ENCODE data around the gene C1QTNF5. TPM values are rescaled to one million over a fixed set of nuclear protein-coding genes. Genes with fewer than 3 reads are reported as not detected.

Gene C1QTNF5
- total and polyA plus RNA-seq, 2 experiments from 2014 or later, result 4.5 to 27.9 TPM

GRCh38 chr11:119290894-119291497 lies 49.7 kb downstream of the C1QTNF5 start:
- in situ Hi-C loops (cut with MboI), result no loop called here
- 96 to 98% methylated on average over 10 of the region's 10 CpGs for WGBS, 2 experiments (ENCODE audit: low coverage in 1 of 2, low lambda C conversion rate in 2 of 2, missing lambda C conversion rate in 2 of 2)
- no peaks in the 10 kb centered on the region for H3F3A ChIP-seq (ENCODE audit: insufficient read depth)
- no peak overlapping the region for H3K4me2 ChIP-seq (ENCODE audit: unreplicated experiment)
- H3K27me3 ChIP-seq (replicated peaks; ENCODE audit: insufficient read depth), result no peaks in the 10 kb centered on the region
- TF ChIP-seq EZH2phosphoT487 (IDR thresholded peaks at IDR 0.05; ENCODE audit: insufficient read depth, low read depth) (no peak), EZH2 (IDR thresholded peaks at IDR 0.05; ENCODE audit: insufficient read depth, poor library complexity, severe bottlenecking) (no peak)
- H3K9me2 ChIP-seq (ENCODE audit: insufficient read depth), result no peaks in the 10 kb centered on the region
- no peaks in the 10 kb centered on the region for H3K9me3 ChIP-seq (ENCODE audit: low read depth)
- peaks cover 27% of the 10 kb centered on the region for H3K36me3 ChIP-seq (ENCODE audit: low read depth)
- H3K79me2 ChIP-seq (ENCODE audit: insufficient read depth), result no peaks in the 10 kb centered on the region
- H3K4me1 ChIP-seq (ENCODE audit: insufficient read depth), result no peaks in the 10 kb centered on the region
- DNase-seq, result peak; percentile 27
- no peak overlapping the region for H3K27ac ChIP-seq
- no peak overlapping the region for H3K4me3 ChIP-seq
- H3K9ac ChIP-seq, result no peak overlapping the region
- no peak overlapping the region for H2AFZ ChIP-seq
- H4K20me1 ChIP-seq (ENCODE audit: insufficient read depth), result no peaks in the 10 kb centered on the region

Small RNAs within 50 kb of the gene (microRNA-seq; reads per million reads assigned to microRNA genes)
- not detected for gene MIR6756 (ENCODE audit: borderline number of aligned reads)

Small RNAs within 50 kb of the gene (small RNA-seq; reads per million reads assigned to genes)
- gene RF01225 (ENCODE audit: low read depth, low replicate concordance) (not detected), gene RNU6-262P (ENCODE audit: low read depth, low replicate concordance) (not detected)

Other genes starting within 250 kb of the C1QTNF5 start
- gene DPAGT1, start 239.0 kb downstream of the C1QTNF5 start, total RNA-seq (2014; rRNA removed; shearing (Covaris generic)), result 30.0 and 30.9 TPM in 2 replicates
- gene DPAGT1, start 239.0 kb downstream of the C1QTNF5 start, polyA plus RNA-seq (2016; fragmentation: Nextera tagmentation; extraction: Ambion mirVana), result 68.6 and 73.6 TPM in 2 replicates
- gene C2CD2L, start 233.5 kb downstream of the C1QTNF5 start, total RNA-seq (2014; rRNA removed; shearing (Covaris generic)), result 4.1 and 4.7 TPM in 2 replicates
- gene C2CD2L, start 233.5 kb downstream of the C1QTNF5 start, polyA plus RNA-seq (2016; fragmentation: Nextera tagmentation; extraction: Ambion mirVana), result 2.6 and 3.1 TPM in 2 replicates
- gene HINFP, start 219.3 kb downstream of the C1QTNF5 start, total RNA-seq (2014; rRNA removed; shearing (Covaris generic)), result 24.9 and 31.8 TPM in 2 replicates
- 8.3 and 9.1 TPM in 2 replicates for gene HINFP, start 219.3 kb downstream of the C1QTNF5 start, polyA plus RNA-seq (2016; fragmentation: Nextera tagmentation; extraction: Ambion mirVana)
- gene ABCG4, start 191.8 kb downstream of the C1QTNF5 start, total RNA-seq (2014; rRNA removed; shearing (Covaris generic)), result not detected in 2 replicates
- 0.06 and 0.14 TPM in 2 replicates for gene ABCG4, start 191.8 kb downstream of the C1QTNF5 start, polyA plus RNA-seq (2016; fragmentation: Nextera tagmentation; extraction: Ambion mirVana)
- 19.7 and 28.0 TPM in 2 replicates for gene NLRX1, start 172.2 kb downstream of the C1QTNF5 start, total RNA-seq (2014; rRNA removed; shearing (Covaris generic))
- 13.4 and 13.8 TPM in 2 replicates for gene NLRX1, start 172.2 kb downstream of the C1QTNF5 start, polyA plus RNA-seq (2016; fragmentation: Nextera tagmentation; extraction: Ambion mirVana)
- gene NHERF4, start 155.4 kb downstream of the C1QTNF5 start, total RNA-seq (2014; rRNA removed; shearing (Covaris generic)), result not detected in 2 replicates
- gene NHERF4, start 155.4 kb downstream of the C1QTNF5 start, polyA plus RNA-seq (2016; fragmentation: Nextera tagmentation; extraction: Ambion mirVana), result not detected in 2 replicates
- 7.8 and 8.6 TPM in 2 replicates for gene CBL, start 134.5 kb downstream of the C1QTNF5 start, total RNA-seq (2014; rRNA removed; shearing (Covaris generic))
- gene CBL, start 134.5 kb downstream of the C1QTNF5 start, polyA plus RNA-seq (2016; fragmentation: Nextera tagmentation; extraction: Ambion mirVana), result 5.0 and 5.8 TPM in 2 replicates
- 40.4 and 61.3 TPM in 2 replicates for gene MCAM, start 23.8 kb downstream of the C1QTNF5 start, total RNA-seq (2014; rRNA removed; shearing (Covaris generic))
- gene MCAM, start 23.8 kb downstream of the C1QTNF5 start, polyA plus RNA-seq (2016; fragmentation: Nextera tagmentation; extraction: Ambion mirVana), result 8.6 and 10.5 TPM in 2 replicates
- gene RNF26, start 6.4 kb downstream of the C1QTNF5 start, total RNA-seq (2014; rRNA removed; shearing (Covaris generic)), result 6.4 and 8.0 TPM in 2 replicates
- 49.5 and 53.1 TPM in 2 replicates for gene RNF26, start 6.4 kb downstream of the C1QTNF5 start, polyA plus RNA-seq (2016; fragmentation: Nextera tagmentation; extraction: Ambion mirVana)
- 0.13 TPM in 1 of 2 replicates, not detected in the other for gene MFRP, start 5.8 kb upstream of the C1QTNF5 start, total RNA-seq (2014; rRNA removed; shearing (Covaris generic))
- gene MFRP, start 5.8 kb upstream of the C1QTNF5 start, polyA plus RNA-seq (2016; fragmentation: Nextera tagmentation; extraction: Ambion mirVana), result not detected in 2 replicates
- gene USP2, start 40.8 kb upstream of the C1QTNF5 start, total RNA-seq (2014; rRNA removed; shearing (Covaris generic)), result not detected in 2 replicates
- gene USP2, start 40.8 kb upstream of the C1QTNF5 start, polyA plus RNA-seq (2016; fragmentation: Nextera tagmentation; extraction: Ambion mirVana), result 0.30 and 0.33 TPM in 2 replicates
- gene THY1, start 82.3 kb upstream of the C1QTNF5 start, total RNA-seq (2014; rRNA removed; shearing (Covaris generic)), result 1,197 and 1,694 TPM in 2 replicates
- gene THY1, start 82.3 kb upstream of the C1QTNF5 start, polyA plus RNA-seq (2016; fragmentation: Nextera tagmentation; extraction: Ambion mirVana), result 1,640 and 1,703 TPM in 2 replicates

Measured in GM23248 (cell line).